GM19455 (cell line): ENCODE results near the gene CPNE4.
"Not testable (repeated sequence)": the region's sequence is repeated elsewhere in the genome, so short reads cannot be mapped to it uniquely, and the experiment has no call there.

Source experiments
- ATAC-seq: cut with Tn5 transposase; IDR thresholded peaks from one replicate; pipeline ENCODE4 v1.9.1; 2021; ENCODE audit not compliant: unreplicated experiment

The CPNE4 gene

DNA sequence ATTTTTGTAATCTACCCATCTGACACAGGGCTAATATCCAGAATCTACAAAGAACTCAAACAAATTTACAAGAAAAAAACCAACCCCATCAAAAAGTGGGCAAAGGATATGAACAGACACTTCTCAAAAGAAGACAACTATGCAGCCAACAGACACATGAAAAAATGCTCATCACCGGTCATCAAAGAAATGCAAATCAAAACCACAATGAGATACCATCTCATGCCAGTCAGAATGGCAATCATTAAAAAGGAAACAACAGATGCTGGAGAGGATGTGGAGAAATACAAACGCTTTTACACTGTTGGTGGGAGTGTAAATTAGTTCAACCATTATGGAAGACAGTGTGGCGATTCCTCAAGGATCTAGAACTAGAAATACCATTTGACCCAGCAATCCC, 548.3 kb downstream of the CPNE4 start:
- ATAC-seq = not testable (repeated sequence)

DNA sequence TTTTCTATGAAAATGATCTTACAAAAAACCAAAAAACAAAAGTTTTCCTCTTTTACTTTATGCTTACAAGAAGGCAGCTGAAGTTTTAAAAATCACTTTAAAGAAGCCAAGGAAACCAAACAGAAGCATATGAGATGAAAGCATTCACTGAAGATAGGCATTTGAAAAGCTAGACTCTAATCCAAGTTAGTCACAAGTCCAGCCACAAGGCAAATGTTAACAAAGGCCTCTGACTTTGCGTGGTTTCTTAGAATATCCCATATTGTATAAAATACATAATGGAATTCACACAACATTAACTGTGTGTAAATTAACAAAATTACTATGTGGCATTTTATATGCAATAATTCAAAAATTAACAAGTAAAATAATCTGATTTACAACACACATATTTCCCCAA, 549.7 kb downstream of the CPNE4 start:
- no peak for ATAC-seq

DNA sequence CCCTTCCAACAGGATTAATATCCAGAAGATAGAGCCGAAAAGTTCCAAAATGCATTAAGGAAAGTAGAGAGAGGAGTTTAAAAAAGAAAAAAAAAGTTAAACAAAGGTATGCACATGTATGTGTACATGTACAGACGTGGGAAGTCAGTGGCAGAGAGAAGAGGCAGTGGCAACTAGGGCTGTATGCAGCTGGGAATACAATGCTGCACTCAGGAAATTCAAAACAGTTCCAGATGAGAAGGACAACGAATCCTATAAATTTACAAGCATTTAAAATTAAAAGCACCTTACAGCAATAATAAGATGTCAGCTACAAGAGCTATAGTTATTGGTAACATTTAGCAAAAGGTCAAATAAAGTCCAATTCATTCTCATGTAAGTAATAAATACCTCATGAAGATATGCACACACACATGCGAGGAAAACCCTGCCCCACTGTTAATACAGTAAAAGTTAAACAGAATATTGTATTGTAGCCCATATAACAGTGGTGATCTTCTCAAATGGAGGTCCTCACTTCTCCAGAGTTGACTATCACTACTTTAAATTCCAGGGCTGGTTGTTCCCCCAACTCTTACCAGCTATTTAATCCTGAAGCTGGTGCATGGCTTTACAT, 550.2 kb downstream of the CPNE4 start:
- no peak for ATAC-seq
